GM19395 (cell line): ENCODE measurements around the gene IFRD2.
"Not testable (repeated sequence)": the region's sequence is repeated elsewhere in the genome, so short reads cannot be mapped to it uniquely, and the experiment has no call there.

ENCODE experiments used
- ATAC-seq: cut with Tn5 transposase; IDR thresholded peaks from one replicate; pipeline ENCODE4 v1.9.1; 2021; ENCODE audit warnings: mild to moderate bottlenecking, moderate library complexity; ENCODE audit not compliant: unreplicated experiment

Gene IFRD2

GRCh38 chr3:50256978-50257890 is 35.0 kb downstream of the IFRD2 start:
- no peak for ATAC-seq

- no peak for ATAC-seq
These were observed 37.0 kb downstream of the IFRD2 start for GRCh38 chr3:50255251-50255615.

GRCh38 chr3:50254577-50255250 is 37.5 kb downstream of the IFRD2 start:
- no peak for ATAC-seq

GRCh38 chr3:50251220-50251619 is 41.0 kb downstream of the IFRD2 start:
- no peak for ATAC-seq

GRCh38 chr3:50250514-50250913 is 41.7 kb downstream of the IFRD2 start:
- no peak for ATAC-seq

- no peak for ATAC-seq
These were observed 42.8 kb downstream of the IFRD2 start for GRCh38 chr3:50249457-50249856.

- no peak for ATAC-seq
These were observed 43.8 kb downstream of the IFRD2 start for GRCh38 chr3:50248387-50248786.

GRCh38 chr3:50246517-50246954 is 45.7 kb downstream of the IFRD2 start:
- peak; percentile 45 for ATAC-seq

- ATAC-seq: peak; percentile 68
These were observed 46.3 kb downstream of the IFRD2 start for GRCh38 chr3:50245831-50246516.

- ATAC-seq: no peak
These were observed 46.9 kb downstream of the IFRD2 start for GRCh38 chr3:50245251-50245745.

GRCh38 chr3:50244813-50245212 is 47.4 kb downstream of the IFRD2 start:
- ATAC-seq: not testable (repeated sequence)

- no peak for ATAC-seq
These were observed 48.7 kb downstream of the IFRD2 start for GRCh38 chr3:50243543-50243895.

GRCh38 chr3:50242851-50243542 is 49.2 kb downstream of the IFRD2 start:
- ATAC-seq: no peak

GRCh38 chr3:50242381-50242770 is 49.9 kb downstream of the IFRD2 start:
- ATAC-seq: no peak

GRCh38 chr3:50241713-50242380 is 50.4 kb downstream of the IFRD2 start:
- ATAC-seq: no peak

- ATAC-seq: no peak
These were observed 51.1 kb downstream of the IFRD2 start for GRCh38 chr3:50241163-50241562.

- ATAC-seq: no peak
These were observed 52.6 kb downstream of the IFRD2 start for GRCh38 chr3:50239649-50240048.

GRCh38 chr3:50238549-50239026 is 53.6 kb downstream of the IFRD2 start:
- no peak for ATAC-seq

- ATAC-seq: no peak
These were observed 54.3 kb downstream of the IFRD2 start for GRCh38 chr3:50237754-50238548.
